Peyer's patch (tissue), 4 donors: ENCODE results near the gene SMAD6. TPM values are rescaled to one million over a fixed set of nuclear protein-coding genes. Genes with fewer than 3 reads are reported as not detected.

Experiments used
- DNase-seq, 3 donors: peaks; one replicate each; pipeline ENCODE4 v3.0.0-alpha.2; 2017 to 2019
- H3K27ac ChIP-seq, 4 donors: fragments of 200-600 bp; sonication (generic); one replicate each; pipeline ENCODE4 v1.5.1; 2016 to 2019
- H3K27me3 ChIP-seq, 2 donors: fragments of 200-600 bp; sonication (generic); one replicate each; pipeline ENCODE4 v1.5.1; 2019
- H3K36me3 ChIP-seq, 3 donors: fragments of 200-600 bp; sonication (generic); one replicate each; pipeline ENCODE4 v1.5.1; 2016 to 2019
- H3K4me1 ChIP-seq, 4 donors: fragments of 200-600 bp; sonication (generic); one replicate each; pipeline ENCODE4 v1.5.1; 2016 to 2019
- H3K4me3 ChIP-seq, 4 donors: fragments of 200-600 bp; sonication (generic); 1 replicate in 3 of 4; 2 replicates in 1 of 4; pipeline ENCODE4 v1.5.1; 2016 to 2019; ENCODE audit warnings: mild to moderate bottlenecking in 1 of 4
- H3K9me3 ChIP-seq, 4 donors: fragments of 200-600 bp; sonication (generic); one replicate each; pipeline ENCODE4 v1.5.1; 2016 to 2019; ENCODE audit warnings: mild to moderate bottlenecking in 1 of 4
- CTCF ChIP-seq, 6 experiments: fragments of 450-650 bp in 4 of 6; fragments of 200-600 bp in 2 of 6; sonication (generic) in 1 of 6; IDR thresholded peaks; one replicate each; pipeline ENCODE4 v1.5.1; 2017 to 2019; ENCODE audit warnings: antibody characterized with exemption in 6 of 6, mild to moderate bottlenecking in 3 of 6, moderate library complexity in 1 of 6
- POLR2A ChIP-seq, 2 donors: fragments of 450-650 bp; IDR thresholded peaks; one replicate each; pipeline ENCODE4 v1.5.1; 2017; ENCODE audit warnings: antibody characterized with exemption in 2 of 2, mild to moderate bottlenecking in 2 of 2, moderate library complexity in 2 of 2
- total RNA-seq, 4 donors: library from RNA; depleted of rRNA; stranded (reverse); fragments of >200 nt; gene quantifications; one replicate each; pipeline ENCODE4 v1.1.0, GENCODE V29; 2016

Gene SMAD6
- total RNA-seq, 4 donors from 2014 or later, result 11.0 to 34.9 (median 25.5) TPM

- no peaks in the 10 kb centered on the region for H3K9me3 ChIP-seq
- no peak for DNase-seq
- TF ChIP-seq CTCF (IDR thresholded peaks at IDR 0.05) (no peak), POLR2A (IDR thresholded peaks at IDR 0.05) (no peak)
These were observed 101.7 kb downstream of the SMAD6 start for GRCh38 chr15:66803749-66804148.

GRCh38 chr15:66805202-66805885 lies 103.3 kb downstream of the SMAD6 start:
- TF ChIP-seq CTCF (IDR thresholded peaks at IDR 0.05) (no peak), POLR2A (IDR thresholded peaks at IDR 0.05) (no peak)
- Histone ChIP-seq H3K4me3 (no peak overlapping the region), H3K27ac (no peak overlapping the region), H3K9me3 (no peaks in the 10 kb centered on the region), H3K27me3 (no peaks in the 10 kb centered on the region), H3K36me3 (no peaks in the 10 kb centered on the region), H3K4me1 (peaks cover 0 to 20% (median 8%) of the 10 kb centered on the region in 4 donors)
- peak in 1 of 3 donors; percentile 29 for DNase-seq

More at GRCh38 chr15:66803749-66804148, 101.7 kb downstream of the SMAD6 start:
- Histone ChIP-seq H3K4me1 (peaks cover 0 to 20% (median 8%) of the 10 kb centered on the region in 4 donors), H3K4me3 (no peak overlapping the region), H3K27ac (peak overlapping the region; percentile 50 to 74 (median 66)), H3K27me3 (no peaks in the 10 kb centered on the region), H3K36me3 (no peaks in the 10 kb centered on the region)

- H3K36me3 ChIP-seq, result no peaks in the 10 kb centered on the region
- peak in 1 of 3 donors; percentile 33 for DNase-seq
- peaks cover 0 to 6% (median under 1%) of the 10 kb centered on the region in 4 donors for H3K4me1 ChIP-seq
- H3K27me3 ChIP-seq, result no peaks in the 10 kb centered on the region
- H3K4me3 ChIP-seq, result no peak overlapping the region
- no peak for TF ChIP-seq CTCF (IDR thresholded peaks at IDR 0.05)
- no peak for TF ChIP-seq POLR2A (IDR thresholded peaks at IDR 0.05)
- no peaks in the 10 kb centered on the region for H3K9me3 ChIP-seq
- H3K27ac ChIP-seq, result no peak overlapping the region
These were observed 106.3 kb downstream of the SMAD6 start for GRCh38 chr15:66808181-66808824.

GRCh38 chr15:66809664-66810063 lies 107.6 kb downstream of the SMAD6 start:
- TF ChIP-seq POLR2A (IDR thresholded peaks at IDR 0.05) (no peak), CTCF (IDR thresholded peaks at IDR 0.05) (no peak)
- Histone ChIP-seq H3K36me3 (no peaks in the 10 kb centered on the region), H3K27me3 (no peaks in the 10 kb centered on the region), H3K9me3 (peaks cover 0 to 7% (median 3%) of the 10 kb centered on the region in 4 donors), H3K4me3 (no peak overlapping the region), H3K4me1 (no peaks in the 10 kb centered on the region), H3K27ac (no peak overlapping the region)
- no peak for DNase-seq

GRCh38 chr15:66815318-66815717 lies 113.3 kb downstream of the SMAD6 start:
- no peaks in the 10 kb centered on the region for H3K27me3 ChIP-seq
- TF ChIP-seq CTCF (IDR thresholded peaks at IDR 0.05), result no peak
- no peak for TF ChIP-seq POLR2A (IDR thresholded peaks at IDR 0.05)

More at GRCh38 chr15:66815318-66815717, 113.3 kb downstream of the SMAD6 start:
- Histone ChIP-seq H3K9me3 (peaks cover 0 to 7% (median 3%) of the 10 kb centered on the region in 4 donors), H3K36me3 (no peaks in the 10 kb centered on the region), H3K4me1 (no peaks in the 10 kb centered on the region), H3K4me3 (no peak overlapping the region), H3K27ac (no peak overlapping the region)
- no peak for DNase-seq
